DND-41 (cell line): ENCODE results near the gene DDX23.

Source experiments
- ATAC-seq: fragments of 200-7000 bp; cut with Tn5 transposase; 3 replicates; pipeline ENCODE4 v1.9.1; 2021; ENCODE audit warnings: low read depth; ENCODE audit not compliant: insufficient read depth
- DNase-seq: peaks from one replicate; pipeline ENCODE4 v3.0.0-alpha.2; 2020
- H2AFZ ChIP-seq: 2 replicates; pipeline ENCODE4 v1.6.0; 2012; ENCODE audit warnings: low read depth, low read length
- H3K27ac ChIP-seq: 2 replicates; pipeline ENCODE4 v1.5.1; 2012; ENCODE audit warnings: low read length, inconsistent platforms
- H3K27me3 ChIP-seq: fragments of 200-600 bp; sonication (generic); 2 replicates; pipeline ENCODE4 v1.6.0; 2012; ENCODE audit warnings: low read length, mild to moderate bottlenecking, inconsistent platforms; ENCODE audit not compliant: insufficient read depth, poor library complexity
- H3K36me3 ChIP-seq: 2 replicates; pipeline ENCODE4 v1.5.1; 2012; ENCODE audit warnings: low read length, inconsistent platforms; ENCODE audit not compliant: insufficient read depth
- H3K4me1 ChIP-seq: 2 replicates; pipeline ENCODE4 v1.5.1; 2012; ENCODE audit warnings: mild to moderate bottlenecking, low read length; ENCODE audit not compliant: insufficient read depth
- H3K4me2 ChIP-seq: 2 replicates; pipeline ENCODE4 v1.6.0; 2012; ENCODE audit warnings: mild to moderate bottlenecking, moderate library complexity, low read length, inconsistent platforms; ENCODE audit not compliant: insufficient read depth
- H3K4me3 ChIP-seq, 2 experiments: fragments of 200-600 bp in 1 of 2; shearing (Covaris generic) in 1 of 2; 2 replicates each; pipeline ENCODE4 v1.5.1; 2012 to 2016; ENCODE audit warnings: inconsistent platforms in 2 of 2, low read length in 2 of 2, mild to moderate bottlenecking in 2 of 2, low read depth in 1 of 2, moderate library complexity in 1 of 2
- H3K79me2 ChIP-seq: 2 replicates; pipeline ENCODE4 v1.6.0; 2012; ENCODE audit warnings: low read length, inconsistent platforms; ENCODE audit not compliant: insufficient read depth
- H3K9ac ChIP-seq: 2 replicates; pipeline ENCODE4 v1.6.0; 2012; ENCODE audit warnings: low read depth, mild to moderate bottlenecking, inconsistent platforms, low read length, moderate library complexity
- H3K9me3 ChIP-seq: 2 replicates; pipeline ENCODE4 v1.5.1; 2012; ENCODE audit warnings: low read length, moderate library complexity, mild to moderate bottlenecking, inconsistent platforms; ENCODE audit not compliant: insufficient read depth, severe bottlenecking
- H4K20me1 ChIP-seq: 2 replicates; pipeline ENCODE4 v1.6.0; 2012; ENCODE audit warnings: low read length; ENCODE audit not compliant: insufficient read depth
- EZH2 ChIP-seq: IDR thresholded peaks from 3 replicates; pipeline ENCODE4 v1.6.1; 2012; ENCODE audit warnings: borderline replicate concordance, low read depth, mild to moderate bottlenecking, moderate library complexity, low read length, inconsistent platforms; ENCODE audit not compliant: severe bottlenecking
- TF ChIP-seq, protein P1 (sequence below): IDR thresholded peaks from 2 replicates; pipeline ENCODE4 v1.5.1; 2012; ENCODE audit warnings: borderline replicate concordance, low read length, moderate library complexity, mild to moderate bottlenecking; ENCODE audit not compliant: poor library complexity, severe bottlenecking; ENCODE audit errors: extremely low read depth

Gene DDX23

DNA sequence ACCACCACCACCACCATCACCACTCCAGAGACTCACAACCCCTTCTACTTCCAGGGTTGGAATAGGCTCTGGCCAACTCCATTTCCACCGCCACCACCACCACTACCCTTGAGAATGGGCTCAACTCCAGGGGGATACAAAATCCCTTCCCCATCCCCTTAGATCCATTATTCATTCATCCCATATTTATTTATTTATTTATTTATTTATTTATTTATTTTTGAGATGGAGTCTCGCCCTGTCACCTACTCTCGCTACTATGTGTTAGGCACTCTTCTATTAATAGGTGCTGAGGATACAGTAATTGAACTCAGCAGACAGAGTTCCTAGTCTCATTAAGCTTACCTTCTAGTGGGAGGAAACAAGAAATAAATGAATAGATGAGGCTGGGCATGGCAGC lies 58.3 kb downstream of the DDX23 start:
- Histone ChIP-seq H3K27ac (no peak overlapping the region), H2AFZ (no peak overlapping the region), H3K9ac (no peak overlapping the region), H4K20me1 (no peaks in the 10 kb centered on the region), H3K9me3 (no peaks in the 10 kb centered on the region), H3K4me2 (no peak overlapping the region), H3K4me3 (no peak overlapping the region), H3K27me3 (no peaks in the 10 kb centered on the region), H3K4me1 (no peaks in the 10 kb centered on the region; the same call in 1 of the 2 replicates), H3K79me2 (no peaks in the 10 kb centered on the region), H3K36me3 (no peaks in the 10 kb centered on the region)
- ATAC-seq (no peak), DNase-seq (no peak)
- TF ChIP-seq, protein P1, sequence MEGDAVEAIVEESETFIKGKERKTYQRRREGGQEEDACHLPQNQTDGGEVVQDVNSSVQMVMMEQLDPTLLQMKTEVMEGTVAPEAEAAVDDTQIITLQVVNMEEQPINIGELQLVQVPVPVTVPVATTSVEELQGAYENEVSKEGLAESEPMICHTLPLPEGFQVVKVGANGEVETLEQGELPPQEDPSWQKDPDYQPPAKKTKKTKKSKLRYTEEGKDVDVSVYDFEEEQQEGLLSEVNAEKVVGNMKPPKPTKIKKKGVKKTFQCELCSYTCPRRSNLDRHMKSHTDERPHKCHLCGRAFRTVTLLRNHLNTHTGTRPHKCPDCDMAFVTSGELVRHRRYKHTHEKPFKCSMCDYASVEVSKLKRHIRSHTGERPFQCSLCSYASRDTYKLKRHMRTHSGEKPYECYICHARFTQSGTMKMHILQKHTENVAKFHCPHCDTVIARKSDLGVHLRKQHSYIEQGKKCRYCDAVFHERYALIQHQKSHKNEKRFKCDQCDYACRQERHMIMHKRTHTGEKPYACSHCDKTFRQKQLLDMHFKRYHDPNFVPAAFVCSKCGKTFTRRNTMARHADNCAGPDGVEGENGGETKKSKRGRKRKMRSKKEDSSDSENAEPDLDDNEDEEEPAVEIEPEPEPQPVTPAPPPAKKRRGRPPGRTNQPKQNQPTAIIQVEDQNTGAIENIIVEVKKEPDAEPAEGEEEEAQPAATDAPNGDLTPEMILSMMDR, result no peak
- TF ChIP-seq EZH2, result no peak

DNA sequence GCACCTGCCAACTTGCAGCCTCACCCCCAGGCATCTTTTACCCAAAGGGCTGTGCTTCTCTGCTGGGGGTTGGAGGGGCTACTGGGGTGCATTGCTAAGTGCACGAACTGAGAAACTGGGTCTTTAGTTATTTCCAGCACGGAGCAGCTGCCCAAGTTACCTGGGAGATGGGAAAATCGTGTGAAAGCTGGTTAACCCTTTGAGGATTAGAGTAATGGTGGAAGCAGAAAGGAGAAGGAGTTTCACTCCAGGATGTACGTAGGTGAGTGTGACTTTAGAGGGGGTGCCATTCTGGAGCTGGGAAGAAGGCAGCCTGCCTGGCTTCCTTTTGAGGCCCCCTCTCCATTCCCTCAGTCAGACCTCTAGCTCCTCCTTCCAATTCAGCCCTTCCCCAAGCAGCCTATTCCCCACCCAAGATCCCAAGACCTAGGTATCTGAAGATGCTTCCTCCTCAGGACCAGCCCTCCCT lies 62.1 kb downstream of the DDX23 start:
- Histone ChIP-seq H3K9me3 (no peaks in the 10 kb centered on the region), H3K4me2 (no peak overlapping the region), H3K36me3 (no peaks in the 10 kb centered on the region), H3K9ac (no peak overlapping the region), H3K4me3 (no peak overlapping the region), H3K4me1 (no peaks in the 10 kb centered on the region), H3K27ac (no peak overlapping the region), H3K79me2 (no peaks in the 10 kb centered on the region), H4K20me1 (no peaks in the 10 kb centered on the region), H3K27me3 (peaks cover 6% of the 10 kb centered on the region), H2AFZ (no peak overlapping the region)
- ATAC-seq, result no peak
- DNase-seq, result no peak
- no peak for TF ChIP-seq EZH2
- TF ChIP-seq, protein P1, result no peak

DNA sequence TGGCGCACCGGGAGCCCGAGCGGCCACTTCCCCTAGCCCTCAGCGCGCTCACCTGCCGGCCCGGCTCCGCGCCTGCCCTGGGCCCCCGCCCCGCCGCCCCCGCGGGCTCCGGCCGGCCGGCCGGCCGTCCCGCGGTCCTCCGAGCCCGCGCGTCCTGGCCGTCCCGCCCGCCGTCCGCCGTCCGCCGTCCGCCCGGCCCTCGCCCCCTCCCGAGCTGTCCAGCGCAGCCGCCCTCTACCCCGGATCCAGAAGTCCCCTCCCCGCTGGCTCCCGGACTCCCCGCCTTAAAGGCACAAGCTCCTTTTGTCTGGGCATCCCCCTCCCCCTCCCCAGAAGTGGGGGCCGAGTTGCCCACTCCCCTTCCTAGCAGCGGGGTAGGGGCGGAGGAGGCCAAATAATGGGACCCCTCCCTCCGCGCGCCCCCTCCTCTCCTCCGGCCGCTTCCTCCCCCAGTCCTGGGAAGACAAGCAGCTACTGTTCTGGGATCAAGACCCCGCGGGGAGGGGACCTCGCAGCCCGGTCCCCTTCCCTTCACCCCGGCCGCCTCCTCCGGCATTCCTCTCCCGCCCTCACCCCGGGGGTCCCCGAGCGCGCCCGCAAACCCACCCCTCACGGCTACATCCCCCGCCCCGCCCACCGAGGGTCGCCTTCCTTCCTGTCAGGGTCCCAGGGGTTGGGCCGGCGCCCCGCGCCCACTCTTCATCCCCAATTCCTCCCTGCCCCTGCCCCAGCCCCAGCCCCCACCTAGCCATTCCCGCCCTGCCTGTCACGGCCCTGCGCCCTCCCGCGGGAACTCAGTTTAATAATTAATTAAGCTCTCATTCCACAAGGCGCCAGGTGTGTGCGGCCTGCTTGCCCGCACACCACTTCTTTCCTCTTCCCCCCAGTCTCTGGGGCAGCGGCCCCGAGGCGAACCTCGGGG lies 62.8 kb downstream of the DDX23 start, which contains the start of gene ADCY6:
ADCY6 (minus strand) TSS at position 236 of the 922 bp plus-strand sequence. CDS start 5,655 bp downstream, outside the sequence.
- DNase-seq (no peak), ATAC-seq (no peak)
- Histone ChIP-seq H3K4me3 (no peak within 1 kb of the TSS), H3K27me3 (peaks cover 6% of the 10 kb centered on the region), H4K20me1 (no peaks in the 10 kb centered on the region), H3K9ac (no peak within 1 kb of the TSS), H2AFZ (no peak within 1 kb of the TSS), H3K4me1 (no peaks in the 10 kb centered on the region), H3K9me3 (no peaks in the 10 kb centered on the region), H3K79me2 (no peaks in the 10 kb centered on the region), H3K4me2 (no peak within 1 kb of the TSS), H3K36me3 (no peaks in the 10 kb centered on the region), H3K27ac (no peak within 1 kb of the TSS)
- TF ChIP-seq, protein P1, result no peak
- TF ChIP-seq EZH2, result no peak
